HG02938 (cell line): ENCODE measurements around the gene PLXDC1.

Experiments
- ATAC-seq: cut with Tn5 transposase; IDR thresholded peaks from one replicate; pipeline ENCODE4 v1.9.1; 2021; ENCODE audit warnings: mild to moderate bottlenecking, moderate library complexity; ENCODE audit not compliant: unreplicated experiment

Gene PLXDC1

DNA sequence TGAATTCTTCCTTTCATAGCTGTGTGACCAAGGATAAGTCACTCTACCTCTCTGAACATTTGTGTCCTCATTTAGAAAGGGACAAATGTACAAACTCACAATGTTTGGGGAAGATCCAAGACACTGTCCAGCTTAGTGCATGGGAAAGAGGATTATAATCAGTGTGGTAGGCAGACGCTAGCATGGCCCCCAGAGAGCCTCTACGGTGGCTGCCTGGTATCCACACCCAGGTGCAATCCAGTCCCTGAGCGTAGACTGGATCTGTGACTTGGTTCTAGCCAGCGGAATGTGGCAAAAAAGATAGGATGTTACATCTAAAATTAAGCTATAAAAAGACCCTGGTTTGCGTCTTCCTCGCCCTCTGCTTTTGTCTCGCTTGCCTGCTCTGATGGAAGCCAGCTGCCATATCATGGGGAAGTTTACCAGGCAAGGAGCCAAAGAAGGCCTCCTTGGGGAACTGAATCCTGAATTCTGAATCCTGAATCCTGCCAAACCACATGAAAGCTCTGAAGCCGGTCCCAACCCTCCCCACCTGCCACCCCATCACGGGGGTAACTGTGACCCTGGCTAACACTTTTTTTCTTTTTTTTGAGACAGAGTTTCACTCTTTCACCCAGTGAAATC lies 51.7 kb downstream of the PLXDC1 start:
- ATAC-seq: no peak

DNA sequence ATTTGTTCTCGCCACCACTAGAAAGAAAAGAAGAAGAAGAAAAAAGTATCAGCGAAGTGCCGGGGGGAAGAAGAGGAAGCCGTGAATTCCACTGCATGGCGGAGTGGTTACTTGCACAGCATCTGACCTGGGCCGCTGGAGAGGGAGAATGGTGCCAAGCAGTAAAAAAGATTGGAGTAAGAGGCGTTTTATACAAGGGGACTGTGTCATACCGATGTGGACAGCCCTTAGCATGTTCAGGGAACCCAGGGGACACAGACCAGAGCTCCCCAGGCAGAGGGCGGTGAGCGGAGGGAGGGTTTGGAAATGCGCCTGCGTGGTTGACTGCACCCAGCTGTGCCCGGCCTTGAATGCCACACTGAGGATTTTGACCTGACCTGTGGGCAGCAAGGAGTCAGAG lies 52.8 kb downstream of the PLXDC1 start:
- no peak for ATAC-seq

DNA sequence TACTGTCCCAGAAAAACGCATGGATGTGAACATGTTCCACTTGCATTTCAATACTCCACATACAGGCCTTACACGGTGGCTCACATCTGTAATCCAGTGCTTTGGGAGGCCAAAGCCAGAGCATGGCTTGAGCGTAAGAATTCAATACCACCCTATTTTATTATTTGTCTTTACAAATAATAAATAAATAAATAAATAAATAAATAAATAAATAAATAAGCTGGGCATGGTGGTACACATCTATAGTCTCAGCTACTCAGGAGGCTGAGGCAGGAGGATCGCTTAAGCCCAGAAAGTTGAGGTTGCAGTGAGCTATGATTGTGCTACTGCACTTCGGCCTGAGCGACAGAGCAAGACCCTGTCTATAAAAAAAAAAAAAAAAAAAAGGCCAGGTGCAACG lies 53.9 kb downstream of the PLXDC1 start:
- ATAC-seq: no peak

DNA sequence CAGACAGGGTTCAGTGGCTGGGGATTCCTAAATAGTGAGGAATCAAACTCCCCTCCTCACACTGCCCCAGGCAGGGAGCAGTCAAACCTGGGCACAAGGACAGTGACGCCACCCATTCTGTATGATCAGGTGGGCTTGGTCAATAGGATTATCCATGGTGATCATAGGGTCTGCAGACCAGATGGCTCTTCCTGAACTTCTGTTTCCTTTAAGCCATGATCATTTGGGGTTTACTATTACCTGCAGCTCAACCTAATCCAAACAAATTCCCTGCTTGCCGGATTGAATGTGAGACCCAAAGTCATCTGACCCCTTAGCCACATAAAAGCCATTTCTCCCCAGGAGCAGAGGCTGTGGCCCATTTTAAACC lies 54.3 kb downstream of the PLXDC1 start:
- no peak for ATAC-seq

DNA sequence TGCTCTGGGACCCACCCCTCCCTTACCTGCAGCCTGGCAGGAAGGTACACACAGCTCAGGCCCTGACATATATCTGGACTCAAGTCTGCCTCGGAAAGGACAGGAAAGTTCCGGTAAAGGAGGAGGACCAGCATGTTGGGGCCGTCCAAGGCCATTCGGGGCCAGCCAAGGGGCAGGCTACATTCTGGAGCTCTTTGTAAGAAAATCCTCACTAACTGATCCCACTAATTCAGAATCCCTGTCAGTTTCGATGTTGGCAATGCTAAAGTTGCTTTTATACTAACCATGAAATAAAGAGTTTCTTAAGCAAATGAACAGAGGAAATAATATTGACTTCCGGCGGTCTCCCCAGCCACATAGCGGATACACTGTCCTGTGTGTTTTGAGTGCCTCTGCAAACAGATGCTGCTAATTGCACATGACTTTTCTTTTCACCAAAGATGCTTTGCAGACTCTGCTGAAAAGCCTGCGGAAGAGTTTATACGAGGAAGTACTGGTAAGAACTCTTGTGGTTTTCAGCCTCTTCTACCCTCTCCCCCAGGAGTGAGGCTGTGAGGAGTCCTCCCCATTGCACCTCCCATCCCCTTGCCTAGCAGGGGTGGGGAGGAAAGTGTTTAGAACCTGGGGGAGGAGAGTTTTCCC lies 54.8 kb downstream of the PLXDC1 start:
- no peak for ATAC-seq

DNA sequence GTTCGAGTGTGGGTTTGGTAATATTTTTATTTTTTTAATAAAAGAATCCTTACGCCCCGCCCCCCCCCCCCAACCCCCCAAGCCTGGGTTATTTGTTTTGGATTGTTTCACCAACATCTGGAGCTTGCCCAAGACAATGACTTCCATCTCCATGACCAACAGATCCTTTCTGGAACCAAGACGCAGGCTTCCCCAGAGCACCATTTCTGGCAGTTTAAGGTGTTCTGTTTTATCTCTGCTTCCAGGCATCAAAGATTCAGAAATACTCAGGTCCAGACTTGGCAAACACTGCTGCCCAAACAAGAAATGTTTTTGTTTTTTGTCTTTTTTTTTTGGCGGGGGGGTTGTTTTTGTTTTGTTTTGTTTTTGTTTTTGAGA lies 56.1 kb downstream of the PLXDC1 start:
- ATAC-seq: no peak

DNA sequence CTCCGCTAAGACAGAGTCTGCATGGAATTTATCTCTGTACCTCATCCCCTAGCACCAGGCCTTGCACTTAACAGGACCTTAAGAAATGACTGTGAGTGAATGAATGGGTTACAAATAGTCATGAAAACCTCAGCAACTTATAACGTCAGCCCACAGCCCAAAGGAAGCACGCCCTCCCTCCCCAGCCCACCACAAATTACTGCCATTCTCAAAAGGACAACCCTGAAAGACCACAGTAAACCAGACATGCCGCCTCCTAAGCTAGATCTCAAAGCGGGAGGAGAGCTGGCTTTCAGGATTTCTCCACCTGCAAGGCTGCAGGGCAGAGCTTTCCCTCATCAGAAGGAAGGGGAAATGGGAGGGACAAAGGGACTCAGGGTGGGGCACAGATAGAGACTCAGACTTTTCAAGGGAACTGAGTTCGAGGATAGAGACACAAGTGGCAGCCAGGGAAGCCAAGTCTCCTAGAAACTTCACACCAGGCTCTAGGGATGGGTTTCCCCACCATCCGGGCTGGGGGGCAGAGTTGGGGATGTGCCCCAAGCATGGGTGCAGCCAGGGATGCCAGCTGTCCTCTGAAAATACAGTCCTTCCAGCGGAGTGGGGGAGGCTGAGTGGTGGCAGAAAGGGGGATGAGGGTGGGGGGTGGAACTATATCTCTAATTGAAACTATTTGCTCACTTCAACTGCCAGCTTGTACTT lies 56.7 kb downstream of the PLXDC1 start:
- ATAC-seq: no peak

DNA sequence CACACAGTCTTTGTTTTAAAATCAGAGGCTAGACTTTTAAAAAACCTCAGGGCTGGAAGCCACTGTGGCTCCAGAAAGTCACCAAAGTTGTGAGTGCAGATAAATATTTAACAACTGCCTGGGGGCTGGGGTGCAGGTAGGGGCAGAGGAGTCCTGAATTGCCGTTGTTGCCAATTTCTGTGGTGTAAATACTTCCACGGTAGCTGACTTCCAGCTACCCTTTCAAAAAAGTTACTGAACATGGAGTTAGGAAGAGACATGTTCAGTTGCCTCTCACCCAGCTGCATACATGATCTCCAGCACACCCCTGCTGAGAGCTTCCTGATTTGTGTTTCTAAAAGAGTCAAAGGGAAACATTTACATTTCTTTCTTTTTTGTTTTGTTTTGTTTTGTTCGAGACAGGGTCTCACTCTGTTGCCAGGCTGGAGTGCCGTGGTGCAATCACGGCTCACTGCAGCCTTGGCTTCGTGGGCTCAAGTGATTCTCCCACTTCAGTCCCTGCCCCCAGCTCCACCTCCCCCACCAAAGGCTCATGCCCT lies 58.7 kb downstream of the PLXDC1 start:
- no peak for ATAC-seq

DNA sequence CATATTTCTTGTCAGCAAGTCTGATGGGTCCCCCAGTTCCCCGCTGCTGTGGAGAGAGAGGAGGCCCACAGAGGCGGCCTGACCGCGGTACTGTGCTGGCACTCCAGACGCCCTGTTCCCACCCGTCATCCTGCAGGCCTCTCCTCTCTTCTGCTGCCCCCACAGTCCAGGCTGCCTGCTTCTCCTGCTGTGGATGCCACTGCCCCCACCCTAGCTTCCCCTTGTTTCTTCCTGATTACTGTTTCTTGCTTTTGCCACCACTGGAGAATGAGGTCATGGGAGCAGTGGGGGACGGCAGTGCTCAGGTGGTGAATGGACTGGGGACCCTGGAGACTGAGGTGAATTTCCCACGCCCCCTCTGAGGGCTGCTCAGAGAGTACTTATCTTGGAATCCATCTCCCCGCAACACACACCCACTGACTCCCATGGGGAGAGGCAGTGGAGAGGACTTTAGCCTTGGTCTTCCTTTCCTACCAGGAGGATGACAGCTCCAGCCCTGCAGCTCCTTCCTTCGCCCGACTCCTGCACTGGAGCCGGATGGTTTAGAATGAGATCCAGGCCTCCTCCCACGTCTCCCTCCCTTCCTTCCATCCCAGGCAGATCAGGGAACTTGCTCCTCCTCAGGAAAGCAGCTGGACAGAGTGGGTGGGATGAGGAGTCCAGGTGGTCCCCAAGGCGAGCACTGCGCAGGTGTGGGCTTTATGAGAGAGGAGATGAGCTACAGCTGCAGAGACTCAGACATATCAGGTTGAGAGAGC lies 60.4 kb downstream of the PLXDC1 start:
- ATAC-seq: no peak

DNA sequence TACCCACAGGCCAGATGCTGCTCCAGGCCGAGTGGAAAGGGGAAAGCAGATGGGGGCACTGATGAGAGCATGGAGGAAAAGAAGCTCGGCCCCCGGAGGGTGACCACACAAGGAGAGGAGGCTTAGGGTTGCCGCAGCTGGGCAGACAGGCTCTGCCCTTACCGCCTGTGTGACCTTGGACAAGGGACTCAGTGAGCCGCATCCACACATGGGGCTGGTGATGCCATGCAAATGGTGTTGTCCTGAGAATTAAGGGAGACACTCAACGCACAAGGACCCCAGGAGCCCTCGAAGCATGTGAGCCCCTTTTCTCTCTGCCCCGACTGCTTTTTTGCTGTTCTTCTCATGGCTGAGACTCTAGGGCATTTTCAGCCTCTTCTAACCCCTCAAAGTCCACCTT lies 61.0 kb downstream of the PLXDC1 start:
- no peak for ATAC-seq

DNA sequence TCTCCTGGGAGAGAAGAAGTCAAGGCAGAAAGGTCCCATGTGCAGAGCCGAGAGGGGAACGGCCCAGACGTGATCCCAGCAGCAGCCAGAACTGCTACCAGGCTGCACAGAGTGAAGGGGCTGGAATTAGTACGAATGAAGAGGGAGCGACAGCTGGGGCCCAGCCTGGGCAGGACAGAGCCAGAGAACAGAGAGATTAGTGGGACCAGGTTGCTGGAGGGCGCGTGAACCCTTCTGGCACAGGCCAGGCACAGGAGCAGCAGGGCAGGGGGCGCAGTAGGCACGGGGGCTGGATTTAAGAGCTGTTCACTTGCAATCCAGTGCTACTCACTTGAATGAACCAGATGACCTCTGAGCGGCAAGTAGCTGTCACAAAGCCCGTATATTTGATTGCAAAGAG lies 66.9 kb downstream of the PLXDC1 start:
- no peak for ATAC-seq

DNA sequence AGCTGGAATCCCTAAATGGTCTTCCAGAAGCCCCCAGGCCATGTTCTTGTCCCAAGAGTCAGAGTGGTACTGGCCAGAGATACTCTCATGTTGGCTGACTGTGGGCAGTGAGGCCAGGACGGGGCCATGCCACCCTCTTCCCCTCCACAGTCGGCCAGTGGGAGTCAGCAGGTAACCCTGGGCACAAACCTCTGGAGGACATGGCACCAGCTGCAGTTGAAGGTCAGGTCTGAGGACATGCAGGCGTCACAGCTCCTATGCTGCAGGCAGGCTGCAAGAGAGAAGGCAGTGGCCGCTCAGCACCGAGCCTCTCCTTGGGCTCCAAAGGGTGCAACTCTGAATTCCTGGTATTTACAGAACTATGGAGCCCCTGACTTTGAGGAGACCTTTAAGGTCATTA lies 68.2 kb downstream of the PLXDC1 start:
- ATAC-seq: no peak

DNA sequence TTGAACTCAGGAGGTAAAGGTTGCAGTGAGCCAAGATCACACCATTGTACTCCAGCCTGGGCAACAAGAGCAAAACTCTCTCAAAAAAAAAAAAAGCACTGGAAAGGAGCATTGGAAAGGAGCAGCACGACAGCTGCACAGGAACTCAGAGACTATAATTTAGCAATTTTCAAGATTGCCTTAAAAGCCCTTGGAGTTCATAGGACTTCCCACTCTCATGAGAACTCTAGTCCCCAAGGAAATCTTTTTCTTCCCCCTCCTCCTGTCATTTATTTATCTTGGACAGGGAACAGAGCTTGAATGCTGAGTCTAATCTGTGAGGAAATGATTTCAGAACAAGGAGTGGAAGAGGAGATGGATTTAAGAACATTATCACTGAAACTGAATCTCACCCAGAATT lies 69.0 kb downstream of the PLXDC1 start:
- no peak for ATAC-seq

DNA sequence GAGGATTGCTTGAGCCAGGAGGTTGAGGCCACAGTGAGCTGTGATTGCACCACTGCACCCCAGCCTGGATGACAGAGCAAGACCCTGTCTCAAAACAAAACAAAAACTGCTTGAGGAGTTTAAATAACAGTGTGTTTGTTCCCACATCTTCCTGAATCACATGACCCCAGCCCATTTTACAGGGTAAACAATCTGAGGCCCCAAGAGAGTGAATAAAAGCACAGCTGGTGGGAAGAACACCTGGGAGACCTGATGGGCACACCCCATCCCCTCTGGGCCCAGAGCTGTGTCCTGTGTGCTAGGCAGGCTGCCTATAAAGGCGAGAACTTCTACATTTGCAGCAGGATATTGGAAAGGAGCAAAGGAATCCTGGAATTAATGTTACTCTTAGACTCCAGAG lies 69.6 kb downstream of the PLXDC1 start:
- no peak for ATAC-seq

DNA sequence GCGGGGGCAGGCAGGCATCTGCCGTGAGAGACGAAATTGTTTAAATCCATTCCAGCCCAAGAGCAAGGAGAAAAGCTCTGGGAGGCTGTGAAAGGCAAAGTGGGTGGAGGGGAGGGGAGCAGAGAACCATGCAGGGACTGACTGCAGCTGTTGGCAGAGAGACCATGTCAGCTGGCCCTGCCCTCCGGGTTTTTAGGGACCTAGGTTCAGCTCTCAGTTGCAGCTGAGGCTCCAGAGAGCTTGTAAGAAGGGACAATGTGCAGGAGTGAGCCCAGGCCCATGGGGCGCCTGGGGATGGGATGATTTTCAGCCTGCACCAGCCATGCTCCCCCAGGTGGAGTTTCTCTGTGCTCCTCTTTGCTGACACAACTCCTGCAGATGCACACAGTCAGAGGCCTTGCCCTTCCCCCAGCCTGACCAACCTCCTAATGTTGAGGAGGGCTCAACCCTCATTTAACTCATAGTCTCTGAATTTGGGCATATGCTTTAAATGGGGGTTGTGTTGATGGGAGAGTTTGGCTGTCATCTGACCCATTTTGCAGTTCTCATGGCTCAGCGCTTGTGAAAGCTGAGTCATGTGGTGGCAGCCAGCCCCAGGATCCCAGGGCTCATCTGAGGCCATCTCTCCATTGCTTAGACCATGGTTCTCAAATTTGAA lies 70.9 kb downstream of the PLXDC1 start:
- ATAC-seq: no peak

DNA sequence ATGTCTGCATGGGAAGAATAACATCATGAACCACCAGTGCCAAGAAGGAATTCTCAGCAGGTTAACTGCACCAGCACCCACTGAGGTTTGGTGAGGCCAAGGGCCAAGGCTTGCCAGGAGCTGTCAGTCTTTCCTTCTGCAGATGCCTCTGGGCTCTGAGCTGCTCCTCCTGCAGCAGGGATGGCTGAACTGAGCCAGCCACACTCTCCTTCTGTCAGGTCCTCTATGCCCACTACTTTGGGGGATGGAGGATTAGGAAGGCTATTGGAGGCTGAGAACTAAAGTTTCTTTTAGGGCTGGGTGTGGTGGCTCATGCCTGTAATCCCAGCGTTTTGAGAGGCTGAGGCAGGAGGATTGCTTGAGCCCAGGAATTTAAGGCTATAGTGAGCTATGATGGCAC lies 71.6 kb downstream of the PLXDC1 start:
- no peak for ATAC-seq

DNA sequence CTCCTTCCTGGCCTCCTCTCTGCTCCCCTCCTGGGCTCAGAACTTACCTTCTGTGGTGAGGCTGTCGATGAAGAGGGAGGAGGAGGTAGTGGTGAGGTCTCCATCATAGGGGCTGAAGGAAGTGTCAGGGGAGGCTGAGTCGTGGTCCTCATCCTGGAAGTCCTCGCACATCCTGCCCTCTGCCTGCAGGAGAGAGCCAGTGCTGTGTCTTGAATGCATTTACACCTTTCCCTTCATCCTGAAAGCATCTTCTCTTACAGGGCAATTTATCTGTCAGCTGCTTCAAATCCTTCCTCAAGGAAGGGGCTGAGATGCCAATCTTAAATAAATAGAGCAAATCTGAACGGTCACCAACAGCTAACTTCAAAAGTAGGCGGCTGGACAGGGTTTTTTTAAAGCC lies 73.6 kb downstream of the PLXDC1 start:
- no peak for ATAC-seq

DNA sequence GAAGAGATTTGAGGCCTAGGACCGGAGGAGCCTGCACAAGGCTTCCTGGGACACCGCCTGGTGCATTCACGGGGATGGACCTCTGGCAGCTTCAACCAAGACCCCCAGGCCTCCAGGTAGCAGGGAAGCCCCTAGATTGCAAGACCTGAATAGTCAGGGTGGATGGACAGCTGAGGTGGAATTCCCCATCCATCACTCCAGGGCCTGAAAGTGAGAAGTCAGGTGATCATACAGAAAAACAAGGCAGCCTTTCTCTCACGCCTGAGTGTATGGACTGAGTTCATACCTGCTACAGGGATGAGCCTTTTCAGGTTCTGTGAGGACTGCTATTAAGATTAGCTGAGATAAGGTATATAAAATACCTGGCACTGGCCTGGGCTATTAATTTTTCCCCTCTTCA lies 74.2 kb downstream of the PLXDC1 start:
- ATAC-seq: no peak

DNA sequence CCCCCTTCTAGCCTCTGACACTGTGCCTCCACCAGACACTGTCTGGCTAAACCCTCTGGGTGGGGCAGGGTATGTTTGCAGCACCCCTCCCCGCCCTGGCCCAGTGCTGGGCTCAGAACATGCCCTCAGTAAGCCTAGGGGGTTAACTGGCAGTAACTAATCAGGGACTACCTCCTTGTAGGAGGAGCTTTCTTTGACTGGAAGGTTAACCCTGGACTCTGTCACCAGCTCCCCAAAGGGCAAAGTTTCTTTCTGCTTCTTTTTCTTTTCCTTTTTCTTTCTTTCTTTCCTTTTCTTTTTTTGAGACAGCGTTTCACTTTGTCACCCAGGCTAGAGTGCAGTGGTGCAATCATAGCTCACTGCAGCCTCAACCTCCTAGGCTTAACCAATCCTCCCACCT lies 76.8 kb downstream of the PLXDC1 start:
- no peak for ATAC-seq

DNA sequence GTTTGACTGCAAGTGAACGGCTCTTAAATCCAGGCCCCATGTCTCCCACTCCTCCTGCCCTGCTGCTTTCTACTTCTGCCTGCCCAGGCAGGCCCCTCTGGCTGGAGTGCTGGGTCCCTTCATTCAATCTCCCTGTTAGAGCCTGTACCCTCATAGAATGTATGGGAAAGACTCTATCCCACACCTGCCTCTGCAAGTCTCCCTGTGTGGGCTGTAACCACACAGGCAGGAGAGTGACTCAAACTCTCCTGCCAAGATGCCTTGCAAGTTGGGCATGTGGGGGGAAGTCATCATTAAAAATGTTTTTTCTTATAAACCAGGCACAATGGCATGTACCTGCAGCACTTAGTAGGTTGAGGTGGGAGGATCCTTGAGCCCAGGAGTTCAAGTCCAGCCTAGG lies 77.5 kb downstream of the PLXDC1 start:
- no peak for ATAC-seq

DNA sequence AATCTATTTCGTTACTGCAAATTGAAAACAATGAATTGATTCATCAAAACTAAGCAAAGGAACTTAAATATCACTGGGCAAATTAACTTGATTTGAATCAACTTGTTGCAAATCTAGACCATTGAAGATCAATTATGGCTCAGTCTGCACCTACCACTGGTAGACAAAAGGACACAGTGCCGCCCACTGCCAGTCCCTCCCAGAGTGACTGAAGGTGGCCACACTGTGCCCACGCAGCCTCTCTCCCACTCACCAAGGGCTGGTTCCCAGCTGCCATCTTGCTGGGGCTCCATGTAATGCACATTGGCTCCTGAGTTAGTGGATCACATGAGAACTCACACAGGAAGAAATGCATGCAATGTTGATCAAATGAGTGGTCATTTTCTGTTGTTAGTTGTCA lies 78.1 kb downstream of the PLXDC1 start:
- ATAC-seq: no peak
